CD4-positive, alpha-beta T cell treated with Interleukin-15 for 4 hours (primary cell): ENCODE results near the gene MAN1A2.
"Not testable (repeated sequence)": the region's sequence is repeated elsewhere in the genome, so short reads cannot be mapped to it uniquely, and the experiment has no call there.

Source experiments
- DNase-seq: peaks from one replicate; pipeline ENCODE4 v3.0.0-alpha.2; 2020; ENCODE audit warnings: low spot score

Gene MAN1A2

GRCh38 chr1:117367046-117368025, at the start of gene MAN1A2:
TSS of gene MAN1A2 (plus strand) at chr1:117367449. CDS start at chr1:117368184, 735 bp downstream.
- peak; percentile 76 for DNase-seq

- no peak for DNase-seq
Measured at GRCh38 chr1:117318011-117318410, 49.2 kb upstream of the MAN1A2 start.

DNA sequence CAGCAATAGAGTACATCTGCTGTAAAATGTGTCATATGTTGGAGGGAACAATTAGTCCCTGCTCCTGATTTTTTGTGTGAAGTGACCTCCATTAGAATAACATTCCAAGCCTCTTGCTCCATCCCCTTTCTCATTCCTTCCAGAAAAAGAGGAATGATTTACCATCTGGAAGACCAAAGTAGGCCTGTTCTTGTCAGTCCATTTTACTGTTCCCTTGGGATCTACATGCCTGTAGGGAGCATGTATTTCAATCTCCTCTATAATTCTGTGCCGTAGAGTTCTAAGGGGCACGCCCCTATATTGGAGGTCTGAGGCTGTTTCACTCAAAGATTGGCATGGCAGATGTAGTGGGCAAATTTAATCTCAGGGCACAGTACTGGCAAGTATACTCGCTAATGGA, 48.8 kb upstream of the MAN1A2 start:
- no peak for DNase-seq

- DNase-seq, result no peak
Measured at GRCh38 chr1:117320515-117320914, 46.7 kb upstream of the MAN1A2 start.

DNA sequence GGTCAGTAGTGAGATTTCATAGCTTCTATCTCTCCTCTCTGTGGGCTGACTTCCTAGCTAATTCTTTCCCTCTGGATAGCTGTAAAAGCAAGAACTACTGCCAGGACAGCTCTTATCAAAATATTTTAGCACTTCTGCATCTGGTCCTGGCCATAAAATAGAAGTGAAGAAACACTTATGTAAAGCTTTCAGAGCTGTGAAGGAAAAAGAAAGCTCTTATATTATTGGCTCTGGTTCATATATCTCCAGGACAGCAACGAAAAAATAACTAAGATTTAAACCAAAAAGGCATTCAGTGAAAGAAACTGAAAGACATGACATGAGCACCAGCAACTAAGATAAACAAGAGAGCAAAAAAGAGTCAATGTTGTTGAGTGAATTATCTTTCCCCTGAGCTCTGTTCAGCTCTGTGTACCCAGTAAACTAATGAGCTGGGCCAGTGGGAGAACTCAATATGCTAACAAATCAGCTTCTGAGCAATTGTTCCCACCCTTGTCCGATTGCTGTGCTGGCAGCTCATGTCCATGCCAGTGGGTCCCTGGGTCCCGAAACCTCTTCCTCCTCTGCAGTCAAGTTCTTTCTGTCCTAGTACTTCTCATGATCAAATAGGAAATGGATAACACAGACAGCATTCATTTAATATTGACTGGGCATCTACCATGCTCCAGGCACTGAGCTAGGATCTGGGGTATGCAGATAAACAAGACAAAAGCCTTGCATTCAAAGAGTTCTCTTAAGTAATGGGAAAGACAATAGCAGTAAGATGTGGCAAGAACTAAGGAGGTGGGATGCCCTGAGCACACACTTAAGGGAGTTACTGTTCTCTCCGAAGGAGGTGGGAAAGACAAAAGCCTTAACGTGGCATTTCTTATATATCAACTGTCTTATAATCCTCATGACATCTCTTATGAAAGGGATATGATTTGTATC, 45.3 kb upstream of the MAN1A2 start:
- DNase-seq, result no peak

DNA sequence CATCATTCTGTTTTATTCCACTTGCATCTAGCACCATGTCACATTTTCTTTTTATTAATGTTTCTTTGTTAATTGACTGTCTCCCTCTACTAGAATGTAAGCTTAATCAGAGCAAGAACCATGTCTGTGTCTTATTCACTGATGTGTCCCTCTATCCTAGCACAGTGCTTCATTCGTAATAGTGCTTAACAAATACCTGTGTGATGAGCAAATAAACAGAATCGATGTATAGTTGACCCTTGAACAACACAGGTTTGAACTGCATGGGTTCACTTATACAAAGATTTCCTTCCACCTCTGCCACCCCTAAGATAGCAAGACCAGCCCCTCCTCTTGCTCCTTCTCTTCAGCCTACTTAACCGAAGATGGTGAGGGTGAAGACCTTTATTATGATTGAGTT, 42.9 kb upstream of the MAN1A2 start:
- DNase-seq, result no peak

- DNase-seq, result not testable (repeated sequence)
Measured at GRCh38 chr1:117326035-117326434, 41.2 kb upstream of the MAN1A2 start.

DNA sequence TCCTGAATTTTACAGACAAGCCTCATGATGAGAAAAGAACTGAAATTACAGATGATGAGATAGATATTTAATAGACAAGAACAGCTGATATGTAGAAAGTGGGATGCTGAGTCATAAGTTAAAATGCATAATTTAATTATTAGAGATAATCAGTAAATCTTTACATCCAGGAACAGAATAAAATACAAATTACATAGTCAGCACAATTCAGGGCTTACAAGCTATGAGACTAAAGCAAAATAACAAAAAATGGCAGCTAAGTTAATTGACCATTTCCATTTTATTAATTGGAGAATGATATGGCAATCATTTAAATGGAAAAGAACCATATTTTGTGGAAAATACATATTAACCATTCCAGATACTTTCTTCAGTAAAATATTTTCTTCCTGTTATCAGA, 40.2 kb upstream of the MAN1A2 start:
- no peak for DNase-seq

GRCh38 chr1:117335376-117336086, 31.7 kb upstream of the MAN1A2 start:
- no peak for DNase-seq

DNA sequence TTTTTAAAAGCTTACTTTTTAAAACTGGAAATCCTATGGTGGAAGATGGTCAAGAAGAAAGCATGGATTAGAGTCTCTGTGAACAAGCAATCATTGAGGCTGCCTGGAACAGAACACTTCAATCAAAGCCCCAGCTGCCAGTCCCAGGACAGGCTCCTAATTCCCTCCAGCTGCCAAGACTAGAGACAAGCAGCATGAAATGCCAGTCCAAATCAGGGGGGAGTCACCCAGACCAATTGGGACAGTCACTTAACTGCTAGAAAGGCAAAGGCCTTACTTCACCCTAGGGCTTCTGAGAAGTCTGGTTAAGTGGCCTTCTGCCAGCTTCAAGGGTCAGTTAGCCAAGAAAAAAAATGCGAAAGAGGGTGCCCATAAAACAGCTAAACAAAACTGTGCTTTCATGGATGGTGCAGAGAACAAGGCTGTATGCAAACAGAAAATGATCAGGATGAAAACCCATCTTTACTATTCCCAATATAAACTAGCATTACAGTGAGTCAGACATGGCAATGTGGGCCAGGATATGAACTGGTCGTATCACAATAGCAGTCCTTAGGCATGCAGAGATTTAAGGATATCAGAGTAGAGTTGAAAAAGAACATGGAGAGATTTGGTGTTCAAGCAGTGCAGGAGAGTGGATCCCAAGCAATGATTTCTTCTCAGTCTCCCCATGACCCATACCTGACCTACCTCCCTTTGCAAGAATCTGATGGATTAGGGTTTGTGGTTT, 31.0 kb upstream of the MAN1A2 start:
- DNase-seq, result no peak

GRCh38 chr1:117339866-117340700, 27.2 kb upstream of the MAN1A2 start:
- peak; percentile 30 for DNase-seq

- DNase-seq, result no peak
Measured at GRCh38 chr1:117341123-117341522, 26.1 kb upstream of the MAN1A2 start.

- no peak for DNase-seq
Measured at GRCh38 chr1:117342397-117342796, 24.9 kb upstream of the MAN1A2 start.

DNA sequence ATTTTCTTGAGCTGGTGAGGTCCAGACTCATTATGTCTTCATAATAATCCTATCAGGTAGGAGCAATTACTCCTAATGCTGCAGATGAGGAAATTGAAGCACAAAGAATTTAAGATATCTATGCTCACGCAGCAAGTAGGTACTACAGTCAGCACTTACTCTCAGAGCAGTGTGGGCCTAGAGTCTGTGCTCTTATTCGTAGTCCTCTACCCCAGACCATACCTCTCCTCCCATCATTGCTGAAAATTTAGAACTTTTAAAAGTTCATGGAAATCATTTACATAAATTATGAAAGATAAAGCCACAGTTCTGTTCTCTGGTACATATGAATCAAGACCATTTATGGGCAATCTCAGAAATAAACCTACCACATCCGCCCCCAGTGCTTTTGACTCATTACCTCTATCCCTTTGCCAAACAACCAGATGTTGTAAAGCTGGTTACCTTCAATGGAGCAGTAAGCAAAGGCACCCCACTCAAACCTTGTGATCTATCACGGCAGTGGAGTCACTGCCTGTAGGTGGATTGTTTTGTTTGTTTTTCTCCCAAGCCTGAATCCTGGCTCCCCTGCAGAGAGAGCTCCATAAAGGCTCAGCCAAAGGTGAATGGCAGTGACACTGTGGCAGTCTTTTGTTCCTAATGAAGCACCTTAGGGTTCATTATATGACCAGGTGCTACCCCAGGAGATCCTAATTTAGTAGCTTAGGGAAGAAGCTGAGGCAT, 20.9 kb upstream of the MAN1A2 start:
- DNase-seq, result peak; percentile 41

DNA sequence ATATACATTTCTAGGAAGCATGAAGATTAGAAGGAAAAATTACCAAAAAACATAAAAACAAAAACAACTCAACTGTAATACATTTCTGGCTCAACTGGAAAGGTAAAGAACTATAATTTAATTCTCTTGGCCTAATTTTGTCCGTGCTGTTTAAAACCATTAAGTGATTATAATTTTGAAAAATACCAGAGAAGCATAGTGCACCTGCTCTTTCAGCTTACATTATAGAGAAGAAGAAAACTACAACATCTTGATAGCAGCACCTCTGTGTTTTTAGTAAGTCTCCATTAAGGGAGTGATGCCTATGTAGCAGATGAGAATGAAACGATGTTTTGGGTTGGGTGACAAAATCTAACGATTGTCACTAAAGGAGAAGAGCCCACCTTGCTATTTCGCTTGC, 19.3 kb upstream of the MAN1A2 start:
- DNase-seq, result no peak

DNA sequence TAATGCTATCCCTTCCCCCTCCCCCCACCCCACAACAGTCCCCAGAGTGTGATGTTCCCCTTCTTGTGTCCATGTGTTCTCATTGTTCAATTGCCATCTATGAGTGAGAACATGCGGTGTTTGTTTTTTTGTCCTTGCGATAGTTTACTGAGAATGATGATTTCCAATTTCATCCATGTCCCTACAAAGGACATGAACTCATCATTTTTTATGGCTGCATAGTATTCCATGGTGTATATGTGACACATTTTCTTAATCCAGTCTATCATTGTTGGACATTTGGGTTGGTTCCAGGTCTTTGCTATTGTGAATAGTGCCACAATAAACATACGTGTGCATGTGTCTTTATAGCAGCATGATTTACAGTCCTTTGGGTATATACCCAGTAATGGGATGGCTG, 14.6 kb upstream of the MAN1A2 start:
- not testable (repeated sequence) for DNase-seq

- DNase-seq, result peak; percentile 32
Measured at GRCh38 chr1:117357833-117358603, 9.2 kb upstream of the MAN1A2 start.

DNA sequence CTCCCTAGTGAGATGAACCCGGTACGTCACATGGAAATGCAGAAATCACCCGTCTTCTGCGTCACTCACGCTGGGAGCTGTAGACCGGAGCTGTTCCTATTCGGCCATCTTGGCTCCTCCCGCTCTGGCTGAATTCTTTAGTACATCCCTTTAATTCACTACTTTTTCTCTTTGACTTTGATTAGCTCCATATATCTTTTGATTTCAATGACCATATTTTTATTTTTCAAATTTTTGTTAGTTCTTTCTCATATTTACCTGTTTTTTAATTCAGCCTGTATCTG, 8.7 kb upstream of the MAN1A2 start:
- not testable (repeated sequence) for DNase-seq
